ENCODE results near the gene SLC22A2. TPM values are rescaled to one million over a fixed set of nuclear protein-coding genes. Genes with fewer than 3 reads are reported as not detected.
"Not testable (repeated sequence)": the region's sequence is repeated elsewhere in the genome, so short reads cannot be mapped to it uniquely, and the experiment has no call there.

Gene SLC22A2
- total and polyA plus RNA-seq, 5 experiments from 2014 or later, result not detected

DNA sequence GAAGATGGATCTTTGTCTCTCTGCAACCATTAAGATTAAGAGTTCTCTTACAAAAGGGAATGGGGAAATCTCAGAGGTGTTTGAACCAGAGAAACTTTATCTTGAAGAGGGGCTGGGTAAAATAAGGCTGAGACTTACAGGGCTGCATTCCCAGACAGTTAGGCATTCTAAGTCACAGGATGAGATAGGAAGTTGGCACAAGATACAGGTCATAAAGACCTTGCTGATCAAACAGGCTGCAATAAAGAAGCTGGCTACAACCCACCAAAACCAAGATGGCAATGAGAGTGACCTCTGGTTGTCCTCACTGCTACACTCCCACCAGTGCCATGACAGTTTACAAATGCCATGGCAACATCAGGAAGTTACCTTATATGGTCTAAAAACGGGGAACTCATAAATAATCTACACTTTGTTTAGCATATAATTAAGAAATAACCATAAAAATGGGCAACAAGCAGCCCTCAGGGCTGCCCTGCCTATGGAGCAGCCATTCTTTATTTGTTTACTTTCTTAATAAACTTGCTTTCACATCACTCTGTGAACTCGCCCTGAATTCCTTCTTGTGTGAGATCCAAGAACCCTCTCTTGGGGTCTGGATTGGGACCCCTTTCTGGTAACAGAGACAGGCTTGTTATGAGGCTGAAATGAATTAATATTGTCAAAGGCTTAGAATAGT is 20.9 kb downstream of the SLC22A2 start:
- H3K36me3 Mint-ChIP-seq, H3K4me1 Mint-ChIP-seq, H3K4me3 Mint-ChIP-seq, ATAC-seq, H3K27ac Mint-ChIP-seq, POLR2A ChIA-PET, DNase-seq: not testable (repeated sequence)
- peaks cover 0 to 32% (median 13%) of the 10 kb centered on the region in 9 donors for H3K9me3 Mint-ChIP-seq
- H3K27me3 Mint-ChIP-seq, result peaks cover 2 to 19% (median 10%) of the 10 kb centered on the region in 5 donors

DNA sequence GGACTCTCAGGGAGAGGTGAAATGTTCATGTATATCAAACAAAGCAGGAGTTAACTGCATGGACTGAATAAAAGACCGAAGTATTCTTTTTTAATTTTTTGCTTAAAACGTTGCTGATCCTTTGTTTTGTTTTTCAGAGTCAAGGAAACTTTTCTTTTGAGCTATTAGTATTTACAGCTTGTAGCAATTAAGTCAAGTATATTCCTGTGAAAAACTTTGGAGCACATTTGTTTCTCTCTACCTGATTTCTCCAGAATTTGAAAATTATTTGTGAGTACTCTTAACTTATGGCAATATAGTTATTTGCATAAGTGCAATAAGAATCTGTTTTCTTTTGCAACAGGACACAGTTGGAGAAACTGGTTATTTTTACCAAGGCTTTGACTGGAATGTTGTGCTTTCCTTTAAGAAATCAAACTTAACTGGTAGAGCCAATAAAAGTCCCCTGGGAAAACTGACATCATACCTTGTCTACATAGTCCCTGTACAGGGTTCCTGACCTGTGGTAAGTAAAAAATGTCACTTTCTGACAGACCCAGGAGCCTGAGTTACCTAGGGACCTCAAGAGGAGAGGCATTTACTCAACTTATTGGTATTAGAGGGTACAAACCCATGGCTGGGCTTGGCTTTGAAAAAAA is 22.3 kb downstream of the SLC22A2 start:
- DNase-seq, H3K27ac Mint-ChIP-seq, ATAC-seq, H3K36me3 Mint-ChIP-seq, H3K4me1 Mint-ChIP-seq, H3K4me3 Mint-ChIP-seq, POLR2A ChIA-PET: not testable (repeated sequence)
- peaks cover 0 to 32% (median 13%) of the 10 kb centered on the region in 9 donors for H3K9me3 Mint-ChIP-seq
- peaks cover 2 to 19% (median 10%) of the 10 kb centered on the region in 5 donors for H3K27me3 Mint-ChIP-seq

DNA sequence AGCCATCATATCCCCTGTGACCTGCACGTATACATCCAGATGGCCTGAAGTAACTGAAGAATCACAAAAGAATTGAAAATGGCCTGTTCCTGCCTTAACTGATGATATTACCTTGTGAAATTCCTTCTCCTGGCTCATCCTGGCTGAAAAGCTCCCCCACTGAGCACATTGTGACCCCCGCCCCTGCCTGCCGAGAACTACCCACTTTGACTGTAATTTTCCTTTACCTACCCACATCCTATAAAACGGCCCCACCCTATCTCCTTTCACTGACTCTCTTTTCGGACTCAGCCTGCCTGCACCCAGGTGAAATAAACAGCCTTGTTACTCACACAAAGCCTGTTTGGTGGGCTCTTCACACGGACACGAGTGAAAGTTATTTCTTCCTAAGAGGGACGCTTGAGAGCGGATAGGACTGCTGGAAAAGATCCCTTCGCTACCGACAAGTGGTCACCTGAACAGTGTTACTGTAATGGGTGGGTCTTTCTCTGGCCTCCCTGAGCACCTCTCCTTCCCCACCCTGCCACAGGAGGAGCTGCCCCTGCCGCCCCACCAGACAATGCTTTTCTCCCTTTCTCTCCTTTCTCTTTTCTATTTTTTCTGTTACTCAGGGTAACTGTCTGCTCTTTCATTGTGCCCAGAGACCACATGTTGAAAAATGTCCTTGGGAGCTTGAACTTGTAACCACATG is 24.5 kb downstream of the SLC22A2 start:
- POLR2A ChIA-PET, H3K4me1 Mint-ChIP-seq, H3K4me3 Mint-ChIP-seq, DNase-seq, ATAC-seq, H3K27ac Mint-ChIP-seq: not testable (repeated sequence)
- Mint-ChIP-seq H3K36me3 (peaks cover 0 to 12% (median 3%) of the 10 kb centered on the region in 3 donors), H3K27me3 (peaks cover 1 to 16% (median 8%) of the 10 kb centered on the region in 5 donors), H3K9me3 (peaks cover 6 to 44% (median 13%) of the 10 kb centered on the region in 9 donors)

DNA sequence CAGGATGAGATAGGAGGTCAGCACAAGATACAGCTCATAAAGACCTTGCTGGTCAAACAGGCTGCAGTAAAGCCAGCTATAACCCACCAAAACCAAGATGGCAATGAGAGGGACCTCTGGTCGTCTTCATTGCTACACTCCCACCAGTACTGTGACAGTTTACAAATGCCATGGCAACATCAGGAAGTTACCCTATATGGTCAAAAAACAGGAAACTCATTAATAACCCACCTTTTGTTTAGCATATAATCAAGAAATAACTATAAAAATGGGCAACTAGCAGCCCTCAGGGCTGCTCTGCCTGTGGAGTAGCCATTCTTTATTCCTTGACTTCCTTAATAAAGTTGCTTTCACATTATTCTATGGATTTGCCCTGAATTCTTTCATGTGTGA is 30.9 kb downstream of the SLC22A2 start:
- H3K4me3 Mint-ChIP-seq, result no peak overlapping the region
- POLR2A ChIA-PET, result no interaction called here
- peaks cover 0 to 8% (median 3%) of the 10 kb centered on the region in 3 donors for H3K36me3 Mint-ChIP-seq
- DNase-seq, result no peak
- ATAC-seq, result no peak
- peaks cover 0 to 14% (median 10%) of the 10 kb centered on the region in 9 donors for H3K9me3 Mint-ChIP-seq
- no peak overlapping the region for H3K27ac Mint-ChIP-seq
- no peaks in the 10 kb centered on the region for H3K4me1 Mint-ChIP-seq
- H3K27me3 Mint-ChIP-seq, result peaks cover 0 to 19% (median 8%) of the 10 kb centered on the region in 5 donors

DNA sequence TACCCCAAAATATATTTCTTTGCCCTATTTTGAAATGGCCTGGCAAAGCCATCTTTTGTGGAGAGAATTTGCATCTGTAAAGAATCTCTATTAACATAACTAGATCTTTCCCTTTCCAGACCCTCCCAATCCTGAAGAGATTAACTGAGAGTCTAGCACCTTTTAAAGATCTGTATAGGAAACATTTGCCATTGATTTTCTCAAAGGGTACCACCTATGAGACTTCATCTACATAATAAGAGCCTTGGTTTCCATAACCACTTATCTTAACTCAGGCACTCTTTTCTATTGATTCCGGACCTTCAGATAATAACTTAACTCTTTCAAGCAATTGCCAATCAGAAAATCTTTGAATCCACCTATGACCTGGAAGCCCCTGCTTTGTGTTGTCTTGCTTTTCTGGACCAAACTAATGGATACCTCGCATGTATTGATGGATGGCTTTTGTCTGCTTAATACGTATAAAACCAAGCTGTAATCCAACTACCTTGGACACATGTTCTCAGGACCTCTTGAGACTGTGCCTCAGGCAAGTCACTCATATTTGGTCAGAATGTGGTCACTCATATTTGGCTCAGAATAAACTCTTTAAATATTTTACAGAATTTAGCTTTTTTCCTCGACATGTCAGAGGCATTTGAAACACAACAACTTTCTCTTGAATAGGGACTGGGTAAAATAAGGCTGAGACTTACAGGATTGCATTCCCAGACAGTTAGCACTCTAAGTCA is 31.4 kb downstream of the SLC22A2 start:
- no peaks in the 10 kb centered on the region for H3K4me1 Mint-ChIP-seq
- H3K4me3 Mint-ChIP-seq, result no peak overlapping the region
- ATAC-seq (no peak), DNase-seq (no peak)
- POLR2A ChIA-PET, result no interaction called here
- peaks cover 0 to 8% (median 3%) of the 10 kb centered on the region in 3 donors for H3K36me3 Mint-ChIP-seq
- peaks cover 0 to 14% (median 10%) of the 10 kb centered on the region in 9 donors for H3K9me3 Mint-ChIP-seq
- H3K27ac Mint-ChIP-seq, result no peak overlapping the region
- peaks cover 0 to 19% (median 8%) of the 10 kb centered on the region in 5 donors for H3K27me3 Mint-ChIP-seq

DNA sequence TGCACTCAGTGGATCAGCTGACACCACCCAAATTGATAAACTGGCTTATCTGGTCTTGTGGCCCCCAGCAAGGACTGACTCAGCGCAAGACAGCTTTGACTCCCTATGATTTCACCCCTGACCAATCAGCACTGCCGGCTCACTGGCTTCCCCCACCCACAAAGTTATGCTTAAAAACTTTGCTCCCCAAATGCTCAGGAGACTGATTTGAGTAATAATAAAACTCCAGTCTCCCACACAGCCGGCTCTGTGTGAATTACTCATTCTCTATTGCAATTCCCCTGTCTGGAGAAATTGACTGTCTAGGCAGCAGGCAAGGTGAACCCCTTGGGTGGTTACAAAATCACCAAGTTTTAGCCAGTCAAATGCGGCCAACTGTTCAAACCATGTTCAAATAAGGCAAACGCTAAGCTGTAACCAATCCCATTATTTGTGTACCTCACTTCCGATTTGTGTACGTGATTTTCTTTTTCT is 32.5 kb downstream of the SLC22A2 start:
- Mint-ChIP-seq H3K9me3 (peaks cover 0 to 14% (median 10%) of the 10 kb centered on the region in 9 donors), H3K36me3 (peaks cover 0 to 8% (median 3%) of the 10 kb centered on the region in 3 donors), H3K27me3 (peaks cover 0 to 24% (median 11%) of the 10 kb centered on the region in 5 donors), H3K4me1 (no peaks in the 10 kb centered on the region), H3K27ac (peak overlapping the region in 1 of 10 donors; percentile 66), H3K4me3 (no peak overlapping the region)
- POLR2A ChIA-PET, result no interaction called here
- DNase-seq (no peak), ATAC-seq (no peak)

DNA sequence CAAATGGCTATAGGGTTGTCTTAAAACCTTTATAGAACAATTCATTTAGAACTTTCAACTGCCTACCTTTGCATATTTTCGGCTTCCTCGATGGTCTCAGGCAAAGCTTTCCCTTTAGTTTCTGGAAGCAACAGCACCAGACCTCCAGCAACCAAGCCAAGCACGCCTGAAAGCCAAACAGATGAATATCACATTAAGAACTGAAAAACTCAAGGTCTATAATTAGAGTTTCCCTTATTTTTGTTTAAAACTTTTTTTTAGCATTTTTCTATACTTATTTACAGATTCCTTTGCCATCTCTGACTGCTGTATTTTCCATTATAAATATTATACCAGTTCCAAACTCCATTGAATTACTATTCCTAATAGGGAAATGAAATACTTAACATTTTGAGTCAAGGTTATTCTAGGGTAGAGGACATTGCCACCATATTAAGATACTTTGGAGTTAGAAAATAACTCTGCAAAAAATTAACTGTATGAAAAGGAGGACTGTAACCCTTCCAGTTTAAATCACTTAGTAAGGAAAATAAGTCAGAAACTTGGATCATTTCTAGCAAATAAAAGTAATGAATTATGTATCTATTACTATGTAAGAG is 33.9 kb downstream of the SLC22A2 start:
- POLR2A ChIA-PET, result no interaction called here
- H3K4me3 Mint-ChIP-seq, result no peak overlapping the region

DNA sequence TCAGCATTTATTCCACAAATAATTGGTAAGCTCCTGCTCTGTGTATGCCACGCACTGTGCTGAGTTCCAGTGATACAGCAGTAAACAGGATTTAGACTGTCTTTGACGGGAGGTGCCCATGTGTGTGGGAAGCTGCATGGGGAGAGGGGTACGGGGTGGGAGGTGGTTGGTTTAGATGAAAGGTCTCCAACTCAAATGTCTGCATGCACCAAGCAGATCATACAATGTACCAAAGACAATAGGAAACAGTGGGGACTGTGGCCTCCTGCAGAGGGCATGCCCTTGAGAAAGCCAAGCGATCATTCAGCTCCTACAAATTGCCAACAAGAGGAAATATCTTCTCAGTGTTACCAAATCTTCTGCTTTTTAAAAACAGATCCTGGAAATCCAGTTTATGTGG is 36.1 kb downstream of the SLC22A2 start:
- no peak for ATAC-seq

More for the DNA sequence above, 33.9 kb downstream of the SLC22A2 start:
- DNase-seq (no peak), ATAC-seq (no peak)
- Mint-ChIP-seq H3K4me1 (no peaks in the 10 kb centered on the region), H3K36me3 (peaks cover 0 to 2% (median under 1%) of the 10 kb centered on the region in 3 donors), H3K27ac (no peak overlapping the region), H3K27me3 (peaks cover 0 to 19% (median 10%) of the 10 kb centered on the region in 5 donors), H3K9me3 (peaks cover 0 to 8% (median 4%) of the 10 kb centered on the region in 9 donors)

DNA sequence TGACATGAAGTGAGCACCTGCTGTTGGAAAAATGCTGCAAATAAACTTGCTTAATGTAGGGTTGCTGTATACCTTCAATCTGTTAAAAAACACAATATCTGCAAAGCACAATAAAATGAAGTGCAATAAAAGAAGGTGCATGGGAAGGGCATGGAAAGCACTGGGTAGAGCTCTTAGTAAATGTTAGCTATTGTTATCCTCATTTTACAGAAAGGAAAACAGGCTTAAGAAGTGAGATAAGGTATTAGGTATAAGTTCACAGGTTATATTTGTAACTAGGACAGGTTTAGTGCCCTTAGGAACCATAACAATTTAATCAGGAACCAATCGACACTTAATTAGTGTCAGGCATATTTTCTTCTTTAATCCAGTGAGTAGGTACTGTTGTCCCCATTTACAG is 36.7 kb downstream of the SLC22A2 start:
- Mint-ChIP-seq H3K36me3 (no peaks in the 10 kb centered on the region), H3K27ac (no peak overlapping the region), H3K4me1 (no peaks in the 10 kb centered on the region), H3K4me3 (no peak overlapping the region), H3K9me3 (peaks cover 0 to 13% (median 0%) of the 10 kb centered on the region in 9 donors), H3K27me3 (peaks cover 18 to 24% (median 24%) of the 10 kb centered on the region in 5 donors)
- ATAC-seq, result no peak
- no peak for DNase-seq
- POLR2A ChIA-PET, result no interaction called here

More for the DNA sequence above, 36.1 kb downstream of the SLC22A2 start:
- Mint-ChIP-seq H3K27me3 (peaks cover 14 to 19% (median 18%) of the 10 kb centered on the region in 5 donors), H3K4me3 (no peak overlapping the region), H3K4me1 (no peaks in the 10 kb centered on the region), H3K27ac (no peak overlapping the region), H3K9me3 (peaks cover 0 to 13% (median 0%) of the 10 kb centered on the region in 9 donors), H3K36me3 (no peaks in the 10 kb centered on the region)
- POLR2A ChIA-PET, result no interaction called here
- DNase-seq, result no peak

DNA sequence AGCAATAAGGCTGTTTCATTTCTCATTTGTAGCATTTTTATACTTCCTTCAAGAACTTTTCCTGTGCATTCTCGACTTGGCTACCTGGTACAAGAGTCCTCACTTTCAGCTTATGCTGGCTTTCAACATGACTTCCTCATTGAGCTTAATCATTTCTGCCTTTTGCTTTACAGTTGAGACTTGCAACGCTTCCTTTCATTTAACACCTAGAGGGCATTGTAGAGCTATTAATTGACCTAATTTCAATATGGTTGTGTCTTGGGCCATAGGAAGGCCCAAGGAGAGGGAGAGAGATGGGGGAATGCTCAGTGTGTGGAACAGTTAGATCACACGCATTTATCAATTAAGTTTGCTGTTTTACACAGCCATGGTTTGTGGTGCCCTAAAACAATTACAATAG is 37.2 kb downstream of the SLC22A2 start:
- Mint-ChIP-seq H3K36me3 (no peaks in the 10 kb centered on the region), H3K9me3 (peaks cover 0 to 13% (median 0%) of the 10 kb centered on the region in 9 donors), H3K4me1 (no peaks in the 10 kb centered on the region), H3K27me3 (peaks cover 21 to 27% (median 25%) of the 10 kb centered on the region in 5 donors), H3K27ac (no peak overlapping the region), H3K4me3 (no peak overlapping the region)
- DNase-seq (no peak), ATAC-seq (no peak)
- POLR2A ChIA-PET, result no interaction called here

DNA sequence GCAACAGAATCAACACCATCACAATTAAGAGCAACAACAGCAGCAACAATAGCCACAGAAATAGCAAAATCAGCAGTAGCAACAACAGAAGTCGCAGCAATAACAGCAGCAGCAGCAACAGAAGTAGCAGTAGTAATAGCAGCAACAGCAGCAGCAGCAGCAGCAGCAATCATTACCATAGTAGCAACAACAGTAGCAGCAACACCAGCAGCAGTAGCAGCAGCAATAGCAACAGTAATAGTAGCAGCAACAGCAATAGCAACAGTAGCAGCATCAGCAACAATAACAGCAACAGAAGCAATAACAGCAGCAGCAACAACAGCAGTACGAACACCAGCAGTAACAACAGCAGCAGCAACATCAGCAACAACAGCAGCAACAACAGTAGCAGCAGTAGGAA is 39.8 kb downstream of the SLC22A2 start:
- peaks cover 35 to 49% (median 41%) of the 10 kb centered on the region in 5 donors for H3K27me3 Mint-ChIP-seq
- H3K9me3 Mint-ChIP-seq, result peaks cover 0 to 17% (median 4%) of the 10 kb centered on the region in 9 donors
- ATAC-seq (no peak), DNase-seq (no peak)
- POLR2A ChIA-PET, result no interaction called here
- no peak overlapping the region for H3K27ac Mint-ChIP-seq
- H3K4me1 Mint-ChIP-seq, result no peaks in the 10 kb centered on the region
- peaks cover 0 to 9% (median 0%) of the 10 kb centered on the region in 3 donors for H3K36me3 Mint-ChIP-seq
- H3K4me3 Mint-ChIP-seq, result no peak overlapping the region

DNA sequence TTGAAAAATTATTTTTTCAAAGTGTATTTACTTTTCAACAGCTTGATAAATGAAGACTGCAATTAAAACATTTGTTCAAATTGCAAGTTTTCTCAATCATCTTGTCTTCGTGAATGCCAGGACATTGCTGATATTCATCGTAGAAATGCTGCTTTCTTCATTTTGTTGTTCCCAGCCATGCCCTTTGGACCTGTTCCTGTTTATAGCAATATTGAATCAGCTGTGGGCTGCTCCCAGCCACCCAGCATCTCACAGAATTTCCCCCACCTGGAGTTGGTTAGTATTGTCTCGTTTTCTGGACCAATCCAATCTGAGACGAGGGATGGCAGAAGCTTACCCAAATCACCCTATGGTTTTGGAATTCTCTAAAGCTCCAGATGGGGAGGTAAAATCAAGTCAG is 40.8 kb downstream of the SLC22A2 start:
- no peak for DNase-seq
- Mint-ChIP-seq H3K36me3 (peaks cover 0 to 16% (median 0%) of the 10 kb centered on the region in 3 donors), H3K27me3 (peaks cover 36 to 58% (median 50%) of the 10 kb centered on the region in 5 donors), H3K4me1 (no peaks in the 10 kb centered on the region), H3K27ac (no peak overlapping the region), H3K9me3 (peaks cover 0 to 23% (median 6%) of the 10 kb centered on the region in 9 donors), H3K4me3 (no peak overlapping the region)
- POLR2A ChIA-PET, result no interaction called here
- no peak for ATAC-seq

Measured in naive thymus-derived CD8-positive, alpha-beta T cell (primary cell).